GM12873 (cell line): ENCODE data around the gene SYDE2.

Experiments
- TF ChIP-seq, protein P1 (sequence below): IDR thresholded peaks from 2 replicates; pipeline ENCODE4 v1.5.1; 2012; ENCODE audit warnings: low read depth, mild to moderate bottlenecking, moderate library complexity, low read length, control low read depth; ENCODE audit not compliant: insufficient read depth; ENCODE audit errors: missing control alignments

Gene SYDE2

DNA sequence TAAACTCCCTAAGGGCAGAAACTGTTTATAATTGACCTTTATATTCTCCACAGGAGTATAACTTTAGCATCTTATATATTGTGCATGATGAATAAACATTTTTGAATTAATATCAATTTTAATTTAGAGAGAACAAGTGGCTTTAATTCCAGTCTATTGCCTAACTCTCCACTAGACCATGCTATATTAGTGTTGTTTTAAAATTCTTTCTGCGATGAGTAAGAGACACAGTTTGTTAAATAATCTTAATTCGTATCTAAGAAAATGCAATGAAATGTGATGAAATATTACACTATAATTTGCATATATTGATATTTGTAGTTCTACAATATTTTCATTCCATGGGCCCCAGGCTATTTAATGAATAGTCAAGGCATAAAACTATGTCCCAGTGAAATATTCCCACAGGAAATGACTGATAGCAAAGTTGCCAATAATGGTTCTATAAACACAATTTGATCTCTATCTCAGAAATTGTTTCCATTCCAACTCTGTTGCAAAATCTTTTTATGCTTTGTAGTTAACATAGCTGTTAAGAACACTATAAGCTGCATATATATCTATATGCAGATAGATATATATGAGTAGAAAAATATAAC, 2.9 kb upstream of the SYDE2 start:
- TF ChIP-seq, protein P1, sequence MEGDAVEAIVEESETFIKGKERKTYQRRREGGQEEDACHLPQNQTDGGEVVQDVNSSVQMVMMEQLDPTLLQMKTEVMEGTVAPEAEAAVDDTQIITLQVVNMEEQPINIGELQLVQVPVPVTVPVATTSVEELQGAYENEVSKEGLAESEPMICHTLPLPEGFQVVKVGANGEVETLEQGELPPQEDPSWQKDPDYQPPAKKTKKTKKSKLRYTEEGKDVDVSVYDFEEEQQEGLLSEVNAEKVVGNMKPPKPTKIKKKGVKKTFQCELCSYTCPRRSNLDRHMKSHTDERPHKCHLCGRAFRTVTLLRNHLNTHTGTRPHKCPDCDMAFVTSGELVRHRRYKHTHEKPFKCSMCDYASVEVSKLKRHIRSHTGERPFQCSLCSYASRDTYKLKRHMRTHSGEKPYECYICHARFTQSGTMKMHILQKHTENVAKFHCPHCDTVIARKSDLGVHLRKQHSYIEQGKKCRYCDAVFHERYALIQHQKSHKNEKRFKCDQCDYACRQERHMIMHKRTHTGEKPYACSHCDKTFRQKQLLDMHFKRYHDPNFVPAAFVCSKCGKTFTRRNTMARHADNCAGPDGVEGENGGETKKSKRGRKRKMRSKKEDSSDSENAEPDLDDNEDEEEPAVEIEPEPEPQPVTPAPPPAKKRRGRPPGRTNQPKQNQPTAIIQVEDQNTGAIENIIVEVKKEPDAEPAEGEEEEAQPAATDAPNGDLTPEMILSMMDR, result no peak

DNA sequence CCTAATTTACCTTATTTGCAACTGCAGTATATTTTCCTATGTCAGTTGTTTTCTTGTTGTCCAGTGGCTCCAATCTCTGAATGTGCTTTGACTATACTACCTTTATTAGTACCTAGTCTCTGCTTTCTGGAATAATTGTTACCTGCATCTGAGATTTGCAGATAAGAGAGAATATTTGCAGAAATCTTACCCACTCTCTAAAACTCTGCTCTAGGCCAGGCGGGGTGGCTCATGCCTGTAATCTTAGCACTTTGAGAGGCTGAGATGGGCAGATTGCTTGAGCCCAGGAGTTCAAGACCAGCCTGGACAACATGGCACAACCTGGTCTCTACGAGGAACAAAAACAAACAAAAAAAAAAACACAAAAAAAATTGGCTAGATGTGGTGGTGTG, 2.0 kb upstream of the SYDE2 start:
- TF ChIP-seq, protein P1, result no peak

DNA sequence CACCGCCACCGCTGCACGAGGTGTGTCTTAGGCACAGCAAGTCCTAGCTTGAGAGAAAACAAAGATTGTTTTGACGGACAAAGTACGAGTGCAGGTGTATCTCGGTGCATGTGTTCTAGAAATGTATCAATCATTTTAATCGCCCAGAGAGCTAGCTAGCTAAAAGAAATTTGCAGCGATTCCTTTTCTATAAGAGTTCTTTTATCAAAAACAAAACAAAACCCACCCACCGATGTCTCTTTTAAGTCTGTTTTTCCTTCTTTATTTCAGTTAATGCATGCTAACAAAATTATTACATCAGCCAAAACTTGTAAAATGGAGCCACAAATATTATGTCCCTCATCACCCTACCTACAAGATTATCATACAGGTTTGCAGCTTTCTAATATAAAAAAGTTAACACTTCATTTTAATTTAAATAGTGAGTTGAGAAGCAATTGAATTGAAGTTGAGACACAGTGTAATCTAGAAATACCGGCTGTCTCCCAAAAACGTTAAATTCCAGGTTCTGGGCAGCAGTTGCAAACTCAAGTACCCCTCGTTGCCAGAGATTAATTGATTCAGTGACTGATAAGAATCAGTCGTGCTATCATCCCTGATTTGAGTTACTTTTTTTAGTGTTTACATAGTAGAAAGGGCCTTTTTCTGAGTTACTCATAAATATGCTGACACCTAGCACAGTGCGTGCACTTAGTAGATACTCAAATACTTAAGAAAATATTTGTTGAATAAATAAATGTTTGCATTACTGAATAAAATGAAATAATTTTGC, 1.5 kb upstream of the SYDE2 start:
- TF ChIP-seq, protein P1, result no peak

DNA sequence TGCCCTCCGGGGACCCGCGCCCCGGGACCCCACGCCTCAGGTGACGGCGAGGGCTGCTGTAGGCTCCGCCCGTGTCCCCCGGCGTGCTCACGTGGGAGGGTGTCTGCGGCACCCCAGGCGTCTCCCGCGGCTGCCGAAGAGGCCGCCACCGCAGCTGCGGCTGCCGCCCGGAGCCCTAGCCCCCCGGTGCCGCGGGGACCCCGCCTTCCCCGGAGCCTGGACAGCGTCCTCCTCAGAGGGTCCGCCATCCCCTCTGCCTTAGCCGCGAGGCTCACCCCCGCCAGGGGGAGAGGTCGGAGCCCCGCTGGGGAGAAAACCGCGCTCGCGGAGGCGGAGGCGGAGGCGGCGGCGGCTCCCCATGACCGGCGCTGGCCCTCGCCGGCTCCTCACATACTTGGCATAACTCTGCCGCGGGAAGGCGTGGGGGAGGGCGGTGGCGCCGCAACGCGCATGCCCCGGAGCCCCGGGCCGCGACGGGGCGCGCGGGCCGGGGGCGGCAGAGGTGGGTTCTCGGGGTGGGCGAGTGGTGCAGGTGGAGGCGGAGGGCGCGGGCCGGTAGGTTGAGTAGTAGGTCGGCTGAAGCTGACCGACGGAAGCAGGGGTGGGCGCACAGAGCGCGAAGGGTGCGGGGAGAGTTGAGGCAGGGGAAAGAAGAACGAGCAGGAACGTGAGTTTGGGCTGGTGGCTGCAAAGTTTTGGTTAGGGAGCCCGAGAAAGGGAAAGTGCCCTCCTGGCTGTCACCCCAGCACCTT, 700 bp upstream of the SYDE2 start:
- TF ChIP-seq, protein P1, result no peak

DNA sequence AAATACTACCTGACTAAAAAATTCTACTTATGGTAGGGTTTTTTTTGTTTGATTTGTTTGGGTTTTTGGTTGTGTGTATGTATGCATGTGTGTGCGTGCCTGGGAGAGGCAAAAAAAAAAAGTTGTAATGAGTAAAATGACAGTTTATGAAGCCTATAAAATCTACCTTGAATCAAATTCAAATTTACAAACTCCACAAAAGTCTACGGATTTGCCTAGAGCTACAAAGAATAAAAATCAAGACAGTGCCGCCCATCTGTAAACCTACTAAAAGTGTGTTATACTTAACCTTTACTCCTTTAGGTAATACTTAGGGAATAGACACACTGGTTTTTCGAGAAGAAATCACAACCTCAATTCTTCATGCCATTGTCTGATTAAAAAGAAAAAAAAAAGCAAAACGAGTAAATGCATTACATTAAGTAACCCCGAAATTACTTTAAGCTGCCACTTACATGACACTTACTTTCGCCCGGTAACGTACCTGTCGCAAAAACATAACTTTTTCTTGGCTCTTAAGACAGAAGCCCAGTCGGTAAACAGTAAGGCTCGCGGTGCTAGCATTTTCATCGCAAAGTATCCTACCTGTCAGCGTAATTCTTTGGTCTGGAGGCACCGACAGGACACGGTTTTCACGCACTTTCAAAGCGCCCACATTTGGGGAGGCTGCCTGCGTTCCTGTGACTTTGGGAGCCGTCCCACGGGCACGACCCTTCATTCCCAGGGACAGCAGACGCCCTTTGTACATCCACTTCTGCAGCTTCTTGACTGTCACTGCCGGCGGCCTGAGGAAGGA, 951 bp downstream of the SYDE2 start:
- TF ChIP-seq, protein P1, result no peak

DNA sequence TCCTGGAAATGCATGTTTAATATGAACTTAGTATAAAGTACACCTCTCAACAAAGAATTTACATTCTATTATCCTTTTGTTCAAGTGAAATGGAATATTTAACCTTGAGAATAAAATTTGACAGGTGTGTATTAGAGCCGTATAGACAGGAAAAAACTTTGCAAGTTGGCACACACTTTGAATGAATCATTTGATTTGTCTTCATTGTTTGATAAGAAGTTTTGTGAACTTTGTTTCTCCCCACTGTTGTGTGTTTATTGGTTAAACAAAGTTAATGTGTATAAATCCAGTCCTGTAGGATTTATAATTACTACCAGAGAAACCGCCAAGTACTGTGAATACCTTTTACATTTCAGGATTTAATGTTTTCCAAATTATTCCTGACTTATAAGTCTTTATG, 2.0 kb downstream of the SYDE2 start:
- TF ChIP-seq, protein P1, result no peak
